ENCODE measurements around the gene PAH.
A peak's percentile ranks its signal among the peaks of the same experiment; 100 is the strongest.

PAH gene

DNA sequence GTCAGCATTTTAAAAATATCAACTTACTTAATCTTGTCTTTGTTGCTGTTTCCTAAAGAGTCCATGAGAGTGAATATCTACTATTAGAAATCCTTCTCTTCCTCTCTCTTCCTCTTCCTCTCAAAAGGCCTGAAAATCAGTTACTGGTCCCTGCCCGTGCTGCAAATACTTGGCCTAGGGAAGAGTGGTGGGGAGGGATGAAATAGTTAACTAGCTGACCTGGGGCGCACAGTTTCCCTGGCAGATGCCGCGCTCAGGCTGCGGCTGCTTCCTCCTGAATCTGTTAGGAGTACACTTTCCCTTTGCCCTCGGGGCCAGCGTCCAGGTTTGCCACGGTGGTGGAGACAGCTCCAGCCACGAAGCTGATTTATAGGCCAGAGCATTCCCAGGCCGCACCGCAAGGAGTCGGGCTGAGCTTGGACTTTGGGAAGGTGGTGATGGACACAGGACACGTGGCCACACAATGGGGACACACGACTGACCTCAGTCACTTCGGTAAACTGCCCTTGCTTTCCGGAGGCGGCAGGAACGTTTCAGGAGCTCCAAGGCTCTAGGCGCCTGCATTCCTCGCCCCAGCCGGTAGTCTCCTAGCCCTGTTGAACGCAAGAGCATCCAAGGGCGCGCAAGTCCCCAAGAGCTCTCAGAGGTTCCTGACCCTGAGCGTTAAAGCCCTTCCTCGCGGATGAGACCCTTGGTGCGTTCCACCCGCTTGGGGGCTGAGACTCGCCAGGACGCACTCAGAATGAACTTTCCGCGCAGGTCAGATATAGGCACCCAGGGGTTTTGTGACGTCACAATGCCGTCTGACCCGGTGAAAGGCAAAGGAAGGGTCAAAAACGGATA, 33.3 kb upstream of the PAH start:
- no peak for DNase-seq (ENCODE audit: low read depth in 2 of 2)

DNA sequence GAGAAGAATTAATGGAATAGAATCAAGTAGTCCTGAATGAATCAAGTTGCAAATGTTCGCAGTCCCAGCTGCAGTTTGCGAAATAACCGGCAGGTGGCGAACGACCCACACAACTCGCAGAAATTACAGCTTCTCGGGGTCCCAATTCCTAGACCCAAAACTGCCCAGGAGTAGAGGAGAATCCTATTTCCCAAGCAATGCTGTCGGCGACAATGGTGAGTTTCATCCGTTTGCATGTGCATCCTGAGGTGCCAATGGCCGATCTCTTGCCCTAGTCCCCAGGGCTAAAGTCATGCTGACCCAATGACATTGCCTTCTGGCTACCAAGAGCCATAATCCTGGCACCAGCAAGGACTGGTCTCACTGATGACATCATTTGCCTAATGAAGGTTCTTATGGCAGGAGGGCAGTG, 31.9 kb upstream of the PAH start:
- DNase-seq (ENCODE audit: low read depth in 2 of 2), result peak in 1 of 2 donors; percentile 34

DNA sequence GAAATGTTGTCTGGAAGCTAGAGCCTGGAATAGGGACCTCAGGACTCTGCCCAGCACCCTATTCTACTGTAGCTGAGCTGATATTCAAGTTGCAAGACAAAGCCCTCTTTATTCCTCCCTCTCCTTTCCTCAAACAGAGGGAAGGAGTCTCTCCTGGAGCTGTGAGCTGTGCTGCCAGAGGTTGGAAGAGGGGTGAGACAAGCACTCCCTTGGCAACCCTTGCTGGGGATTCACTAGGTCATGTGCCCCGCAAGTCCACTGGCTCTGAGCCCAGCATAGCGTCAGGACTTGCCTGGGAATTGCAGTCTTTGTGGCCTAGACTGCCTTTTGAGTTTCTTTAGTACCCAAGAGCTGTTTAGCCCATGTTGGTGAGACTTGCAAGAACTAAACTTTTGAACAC, 29.0 kb upstream of the PAH start:
- DNase-seq (ENCODE audit: low read depth in 2 of 2), result no peak

DNA sequence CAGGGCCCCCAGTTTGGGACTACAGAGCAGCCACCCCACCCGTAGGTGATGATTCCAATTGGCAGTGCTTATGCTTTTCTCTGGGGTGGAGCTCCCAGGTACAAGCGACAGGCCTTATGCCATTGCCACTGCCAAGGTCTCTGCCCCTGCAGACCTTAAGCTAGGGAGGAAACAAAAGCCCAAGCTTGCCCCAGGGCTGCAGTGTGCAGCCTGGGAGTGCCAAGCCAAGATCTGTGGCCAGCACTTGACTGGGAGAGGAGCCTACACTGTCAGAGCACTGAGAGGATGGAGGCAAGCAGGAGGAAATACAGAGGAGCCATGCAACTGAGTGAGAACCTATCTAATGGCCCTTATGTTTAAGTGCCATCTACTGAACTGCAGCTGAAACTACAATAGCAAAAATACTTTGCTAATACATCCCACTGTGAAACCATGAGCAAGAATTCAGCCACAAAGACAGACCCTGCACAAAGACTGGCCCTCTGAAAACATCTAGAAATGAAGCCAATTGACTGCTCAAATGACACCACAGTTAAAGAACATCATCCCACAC, 22.7 kb upstream of the PAH start:
- no peak for DNase-seq (ENCODE audit: low read depth in 2 of 2)

DNA sequence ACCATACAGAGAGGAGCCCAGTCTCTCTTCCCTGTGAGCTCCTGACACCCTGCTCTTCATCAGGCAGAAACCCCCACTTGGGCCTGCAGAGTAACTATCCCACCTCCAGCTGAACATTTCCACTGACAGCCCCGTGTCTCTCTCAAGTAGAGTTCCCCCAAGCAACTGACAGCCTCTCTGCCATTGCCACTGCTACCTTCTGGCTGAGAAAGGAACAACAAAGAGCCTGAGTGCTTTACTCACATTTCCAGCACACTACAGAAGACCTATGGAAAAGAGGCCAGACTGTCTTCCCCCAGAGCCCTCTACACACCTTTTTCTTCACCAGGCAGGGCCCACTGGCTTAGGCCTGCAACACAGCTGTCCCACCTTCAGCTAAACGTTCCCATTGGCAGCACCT, 22.0 kb upstream of the PAH start:
- no peak for DNase-seq (ENCODE audit: low read depth in 2 of 2)

DNA sequence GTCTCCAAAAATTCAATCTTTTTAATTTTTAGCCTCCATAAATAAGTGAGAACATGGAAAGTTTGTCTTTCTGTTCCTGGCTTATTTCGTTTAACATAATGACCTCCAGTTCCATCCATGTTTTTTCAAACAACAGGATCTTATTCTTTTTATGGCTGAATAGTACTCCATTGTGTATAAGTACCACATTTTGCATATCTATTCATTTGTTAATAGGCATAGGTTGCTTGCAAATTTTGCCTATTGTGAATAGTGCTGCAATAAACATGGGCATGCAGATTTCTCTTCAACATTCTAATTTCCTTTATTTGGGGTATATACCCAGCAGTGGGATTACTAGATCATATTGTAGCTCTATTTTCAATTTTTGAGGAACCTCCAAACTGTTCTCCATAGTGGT, 16.1 kb upstream of the PAH start:
- no peak for DNase-seq (ENCODE audit: low read depth in 2 of 2)

DNA sequence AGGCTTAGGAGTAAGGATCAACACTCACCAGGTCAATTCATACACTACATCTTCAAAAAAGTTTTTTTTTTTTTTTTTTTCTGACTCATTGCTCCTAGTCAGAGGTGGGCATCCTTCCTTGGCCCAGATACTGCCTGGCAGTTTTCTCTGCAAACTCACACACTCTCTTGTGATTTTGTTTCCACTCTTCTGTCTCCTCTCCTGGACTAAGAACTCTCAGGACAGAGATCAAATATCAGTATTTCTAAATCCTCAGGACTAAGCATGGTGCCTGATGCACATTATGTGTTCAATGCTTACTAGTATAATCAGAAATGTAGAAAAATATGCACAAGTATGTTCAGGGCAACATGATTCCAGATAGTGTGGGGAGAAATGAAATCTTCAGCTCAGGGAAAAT, 10.2 kb upstream of the PAH start:
- DNase-seq (ENCODE audit: low read depth in 2 of 2), result no peak

DNA sequence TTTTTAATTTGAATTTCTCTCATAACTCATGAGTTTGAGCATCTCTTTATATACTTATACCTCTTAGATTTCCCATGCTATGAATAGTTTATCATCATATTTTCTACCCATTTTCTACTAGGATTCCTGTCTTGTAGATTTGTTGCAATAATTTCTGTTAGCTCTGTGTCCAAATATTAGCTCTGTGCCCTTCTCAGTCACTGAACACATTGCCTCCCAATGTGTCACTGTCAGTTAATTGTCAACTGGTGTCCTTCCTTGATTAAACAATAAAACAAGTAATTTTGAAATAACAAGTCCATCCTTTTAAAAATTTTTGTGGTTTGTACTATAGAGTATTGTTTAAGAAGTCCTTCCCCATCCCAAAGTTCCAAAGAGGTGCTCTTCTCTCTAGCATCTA, 4.2 kb upstream of the PAH start:
- no peak for DNase-seq (ENCODE audit: low read depth in 2 of 2)

DNA sequence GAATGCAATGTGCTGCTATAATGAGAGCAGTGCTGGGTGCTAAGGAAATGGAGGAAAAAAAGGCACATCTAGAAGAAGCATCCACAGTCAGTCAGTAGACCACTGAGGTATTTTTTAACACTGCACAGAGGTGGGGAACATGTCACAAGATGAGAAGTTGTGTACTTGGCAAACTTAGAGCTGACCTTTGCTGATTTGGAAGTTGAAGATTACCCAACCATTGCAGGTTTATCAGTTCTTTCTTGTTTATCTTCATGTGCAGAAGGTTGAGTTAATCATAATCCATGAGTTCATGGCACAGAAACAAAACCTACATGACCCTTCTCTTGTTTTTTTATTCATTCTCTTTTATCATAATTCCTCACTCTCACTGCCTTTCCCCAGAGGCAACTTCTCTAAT, 3.2 kb upstream of the PAH start:
- no peak for DNase-seq (ENCODE audit: low read depth in 2 of 2)

DNA sequence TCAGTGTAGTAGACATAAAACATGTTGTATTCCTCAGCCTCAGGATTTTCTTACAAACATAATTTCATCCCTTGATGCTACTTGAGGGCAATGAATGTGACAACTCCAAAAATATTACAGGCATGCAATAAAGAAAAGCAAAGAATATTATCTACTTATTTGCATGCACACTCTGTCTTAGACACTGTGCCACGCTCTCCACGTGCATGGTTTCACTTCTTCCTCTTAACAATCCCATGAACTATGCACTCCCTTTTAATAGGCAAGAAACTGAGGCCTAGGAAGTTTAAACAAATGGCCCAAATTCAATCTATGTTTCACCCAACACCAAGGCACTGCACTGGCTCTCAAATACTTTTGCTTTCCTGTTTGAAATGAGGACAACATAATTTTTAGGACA, 1.8 kb upstream of the PAH start:
- DNase-seq (ENCODE audit: low read depth in 2 of 2), result no peak

DNA sequence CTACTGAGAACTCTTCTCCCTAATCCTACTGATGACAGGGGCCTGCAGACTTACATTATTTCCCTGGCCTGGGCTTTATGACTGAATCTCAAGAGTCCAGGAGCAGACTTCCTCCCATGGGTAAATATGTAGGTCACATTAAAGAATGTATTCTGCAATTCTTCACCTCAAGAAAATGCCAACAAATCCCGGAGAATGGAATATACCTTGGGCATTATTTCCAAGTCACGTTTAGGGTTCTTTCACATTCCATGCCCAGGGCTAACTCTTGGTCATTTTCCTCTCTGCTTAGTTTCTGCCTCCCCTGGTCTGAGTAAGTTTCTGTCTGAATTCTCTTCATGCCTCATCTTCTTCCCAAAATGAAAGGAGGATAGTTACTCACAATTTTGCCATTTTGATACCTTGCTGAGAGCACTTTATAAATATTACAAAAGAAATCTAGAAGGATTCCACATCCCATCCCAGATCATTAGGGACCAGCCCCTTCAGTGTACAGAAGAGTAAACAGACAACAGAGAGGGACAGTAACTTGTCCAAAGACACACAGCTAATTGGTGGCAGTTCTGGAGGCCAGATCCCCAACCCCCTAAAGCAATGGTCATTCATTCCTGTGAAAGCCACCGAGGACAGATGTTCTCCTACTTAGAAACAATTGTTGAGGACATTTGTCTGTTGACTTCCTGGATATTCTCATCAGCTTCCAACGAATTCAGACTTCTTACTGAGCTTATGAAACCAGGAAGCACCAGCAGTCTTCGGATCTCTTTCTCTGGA, 605 bp downstream of the PAH start:
- no peak for DNase-seq (ENCODE audit: low read depth in 2 of 2)

DNA sequence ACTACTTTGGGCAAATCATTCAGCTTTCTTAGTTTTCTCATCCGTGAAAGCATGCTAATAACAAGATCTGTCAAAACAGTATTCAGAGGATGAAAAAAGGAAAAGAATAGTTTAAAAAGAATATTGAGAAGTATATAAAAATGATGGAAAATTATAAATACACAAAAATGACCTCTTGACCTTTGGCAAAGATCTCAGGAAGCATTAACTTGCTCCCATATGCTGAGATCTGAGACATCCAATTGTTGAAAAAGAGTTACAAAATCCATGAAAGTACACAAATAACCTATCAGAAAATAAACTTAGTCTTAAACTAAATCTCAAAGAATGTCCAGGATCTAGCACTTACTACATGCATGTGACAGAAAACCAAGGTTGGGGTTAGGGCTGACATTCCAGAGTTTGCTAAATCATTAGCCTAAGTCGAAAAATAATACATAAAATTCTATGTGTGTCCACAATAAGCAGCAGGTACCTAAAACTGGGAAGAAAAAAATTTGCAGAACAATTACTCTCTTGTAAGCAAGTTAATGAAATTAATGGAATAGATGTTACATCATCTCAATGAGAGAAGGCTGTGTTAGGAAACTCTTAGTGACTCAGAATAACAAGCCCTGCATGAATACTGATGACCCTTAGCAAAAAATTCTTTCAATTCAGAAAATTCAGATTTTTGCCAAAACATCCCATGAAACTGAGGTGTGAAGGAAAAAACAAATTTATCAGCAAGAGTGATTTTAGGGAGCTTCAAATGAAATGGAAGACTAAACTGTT, 3.4 kb downstream of the PAH start:
- DNase-seq (ENCODE audit: low read depth in 2 of 2), result no peak

DNA sequence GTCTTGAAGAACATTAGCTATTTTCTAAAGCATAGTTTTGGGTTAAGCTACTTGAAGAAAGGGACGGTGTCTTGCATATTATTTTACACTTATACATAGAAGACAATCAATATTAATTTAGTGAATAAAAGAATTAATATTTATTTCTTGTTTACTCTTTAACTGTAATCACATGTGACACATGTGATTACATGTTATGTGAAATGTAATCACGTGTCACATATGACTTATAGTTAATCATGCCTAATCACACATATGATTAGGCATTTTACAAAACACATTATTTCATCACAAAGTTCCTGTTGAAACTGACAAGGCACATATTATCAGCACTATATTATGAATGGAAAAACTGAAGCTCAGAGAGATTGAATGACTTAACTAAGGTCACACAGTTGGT, 4.8 kb downstream of the PAH start:
- no peak for DNase-seq (ENCODE audit: low read depth in 2 of 2)

DNA sequence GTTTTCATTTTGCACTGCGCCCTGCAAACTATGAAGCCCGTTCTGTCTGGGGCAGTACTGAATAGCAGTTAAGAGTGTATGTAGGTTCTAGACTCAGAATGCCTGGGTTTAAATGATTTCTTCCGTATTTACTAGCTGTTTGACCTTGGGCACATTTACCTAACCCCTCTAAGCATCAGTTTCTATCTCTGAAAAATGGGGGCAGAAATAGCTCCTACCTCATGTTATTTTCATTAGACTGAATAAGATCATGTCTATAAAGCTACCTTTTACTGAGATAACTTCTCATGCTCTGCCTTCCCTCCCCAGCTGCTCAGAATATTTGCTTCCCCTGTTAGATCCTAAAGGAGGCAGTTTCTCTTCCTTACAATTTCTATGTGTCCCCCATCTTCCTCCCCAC, 5.7 kb downstream of the PAH start:
- DNase-seq (ENCODE audit: low read depth in 2 of 2), result no peak

DNA sequence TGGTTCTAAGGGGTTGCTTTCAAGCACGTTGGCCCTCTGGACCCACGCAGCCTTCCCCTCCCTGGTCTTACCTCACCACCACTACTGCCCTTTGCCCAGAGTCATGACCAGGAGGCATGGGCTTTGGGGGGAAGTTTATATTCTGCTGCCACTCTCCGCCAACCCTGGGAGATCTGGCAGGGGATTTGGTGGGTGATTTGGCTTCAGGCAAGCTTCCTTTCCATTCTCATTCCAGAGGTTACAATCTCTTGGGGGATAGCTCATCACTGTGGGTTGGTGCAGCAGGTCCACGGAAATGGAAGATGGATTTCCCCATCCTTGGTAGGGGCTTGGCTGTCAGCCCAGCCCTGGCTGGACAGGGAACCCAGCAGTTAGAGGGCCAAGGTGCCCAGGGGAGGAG, 6.3 kb downstream of the PAH start:
- DNase-seq (ENCODE audit: low read depth in 2 of 2), result no peak

DNA sequence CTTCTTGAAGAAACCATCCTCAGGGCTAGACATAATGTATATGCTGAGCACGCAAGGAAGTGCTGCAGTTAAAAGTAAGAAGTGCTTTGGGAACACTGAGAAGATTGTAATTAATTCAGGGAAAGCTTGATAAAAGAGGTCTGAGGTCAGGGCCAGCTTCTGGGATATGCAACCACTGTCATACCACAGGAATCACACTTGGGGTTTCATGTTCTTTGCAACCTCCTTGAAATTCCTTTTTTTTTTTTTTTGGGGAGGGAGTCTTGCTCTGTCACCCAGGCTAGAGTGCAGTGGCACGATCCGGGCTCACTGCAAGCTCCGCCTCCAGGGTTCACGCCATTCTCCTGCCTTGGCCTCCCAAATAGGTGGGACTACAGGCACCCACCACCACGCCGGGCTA, 6.9 kb downstream of the PAH start:
- no peak for DNase-seq (ENCODE audit: low read depth in 2 of 2)

DNA sequence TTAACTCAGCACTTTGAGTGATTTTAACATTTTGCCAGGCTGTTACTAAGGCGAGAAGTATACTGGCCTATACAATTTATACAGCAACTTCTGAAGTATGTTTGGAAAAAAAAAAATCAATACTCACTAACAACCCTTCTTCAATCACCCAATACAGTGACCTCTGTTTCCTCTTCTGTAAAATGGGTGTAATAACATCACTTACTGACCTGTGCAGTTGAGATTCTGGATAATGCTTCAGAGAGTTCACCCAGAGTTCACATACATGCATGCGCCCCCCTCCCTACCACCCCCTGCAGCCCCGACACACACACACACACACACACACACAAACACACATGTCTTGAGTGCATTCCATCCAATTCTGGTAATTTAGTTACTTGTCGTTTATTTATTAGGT, 9.1 kb downstream of the PAH start:
- DNase-seq (ENCODE audit: low read depth in 2 of 2), result no peak

DNA sequence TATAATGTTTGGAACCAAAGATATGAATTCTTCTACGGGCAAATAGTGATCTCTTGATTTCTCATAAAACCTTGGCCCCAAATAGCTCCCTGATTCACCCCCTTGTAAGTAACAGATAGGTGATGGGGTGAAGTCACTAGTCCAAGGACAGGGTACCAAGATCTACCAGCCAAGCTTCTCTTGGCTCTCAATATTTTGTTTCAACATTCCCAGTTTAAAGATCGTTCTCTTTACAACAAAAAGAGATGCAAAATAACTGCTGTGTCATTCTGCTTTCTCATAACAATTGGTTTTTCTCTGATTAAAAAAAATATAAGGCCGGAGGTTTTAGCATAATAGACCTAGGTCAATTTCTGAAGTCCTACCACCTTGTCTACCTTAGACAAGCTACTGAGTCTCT, 11.8 kb downstream of the PAH start:
- no peak for DNase-seq (ENCODE audit: low read depth in 2 of 2)

DNA sequence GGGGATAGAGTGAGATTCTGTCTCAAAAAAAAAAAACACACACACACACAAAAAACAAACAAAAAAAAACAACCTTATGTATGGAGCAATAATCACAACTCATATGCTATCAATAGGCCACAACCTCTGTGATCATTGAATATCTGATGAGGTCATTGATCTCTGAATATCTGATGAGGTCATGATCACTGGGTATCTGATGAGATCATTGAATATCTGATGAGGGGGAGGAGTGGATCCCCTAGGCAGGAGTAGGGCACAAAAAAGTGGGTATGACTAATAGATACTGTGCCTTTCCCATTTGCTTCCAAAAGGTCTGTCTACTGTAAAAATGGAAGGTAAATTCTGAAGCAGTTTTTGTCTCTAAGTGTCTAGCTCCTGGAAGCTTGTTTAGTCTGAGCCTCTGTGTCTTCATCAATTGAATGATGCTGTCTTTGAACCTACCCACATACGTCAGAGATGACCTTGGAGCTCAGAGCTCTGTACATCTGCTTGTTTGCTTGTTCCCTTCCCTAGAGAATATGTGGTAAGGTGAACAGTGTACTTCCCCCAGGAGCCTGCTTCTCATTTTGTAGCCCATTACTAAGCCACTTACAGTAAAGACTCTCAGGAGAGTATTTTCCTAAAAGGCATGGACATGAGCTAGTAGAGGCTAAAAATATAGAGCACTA, 13.6 kb downstream of the PAH start:
- DNase-seq (ENCODE audit: low read depth in 2 of 2), result no peak

DNA sequence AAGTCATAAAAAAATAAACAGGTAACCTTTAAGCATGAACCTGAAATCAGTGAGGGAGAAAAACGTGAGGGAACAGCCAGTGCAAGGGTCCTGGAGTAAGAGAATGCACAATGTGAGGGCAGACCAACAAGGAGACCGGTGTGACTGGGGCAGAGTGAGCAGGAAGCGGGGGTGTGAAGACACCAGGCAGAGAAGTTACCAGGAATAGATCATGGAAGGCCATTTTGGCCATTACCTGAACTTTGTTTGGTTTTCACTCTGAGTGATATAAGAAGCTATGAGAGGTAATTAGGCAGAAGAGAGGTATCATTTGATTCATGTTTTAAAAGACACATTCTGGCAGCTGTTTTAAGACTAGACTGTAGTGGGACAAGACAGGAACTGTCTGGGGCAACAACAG, 15.0 kb downstream of the PAH start:
- DNase-seq (ENCODE audit: low read depth in 2 of 2), result no peak

DNA sequence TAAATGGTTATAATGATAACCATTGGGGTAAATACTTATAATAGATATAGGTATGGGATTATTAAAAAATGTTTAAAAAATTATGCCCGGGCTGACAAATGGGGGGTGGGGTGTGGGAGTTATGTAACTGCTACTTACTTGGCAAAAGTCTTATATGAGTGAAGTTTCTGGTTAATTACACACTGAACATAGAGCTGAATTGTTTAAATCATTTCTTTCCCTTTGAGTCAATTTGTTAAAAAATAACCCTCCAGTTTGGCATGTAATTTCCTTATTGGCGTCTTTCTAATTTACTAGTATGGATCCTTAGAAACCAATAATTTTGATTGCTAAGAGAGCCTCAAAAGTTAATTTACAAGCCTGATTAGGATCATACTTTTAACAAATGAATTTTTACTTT, 16.7 kb downstream of the PAH start:
- no peak for DNase-seq (ENCODE audit: low read depth in 2 of 2)

DNA sequence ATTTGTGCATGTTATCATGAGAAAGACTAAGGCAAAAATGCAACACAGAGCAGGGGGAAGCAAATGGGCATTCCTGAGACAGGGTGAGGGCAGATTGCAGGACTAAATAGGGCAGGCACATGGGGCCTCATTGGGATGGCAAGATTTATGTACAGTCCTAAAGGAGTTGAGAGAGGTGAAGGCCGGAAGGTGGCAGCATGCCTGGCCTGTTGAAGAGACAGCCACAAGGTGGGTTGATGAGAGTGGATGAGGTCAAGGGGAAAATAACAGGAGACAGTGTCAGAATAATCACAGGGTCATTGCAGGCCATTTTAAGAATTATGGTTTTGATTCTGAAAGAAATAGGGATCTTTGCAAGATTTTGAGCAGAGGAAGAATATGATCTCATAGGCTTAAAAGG, 21.0 kb downstream of the PAH start:
- DNase-seq (ENCODE audit: low read depth in 2 of 2), result no peak
